Activated T-helper 17 cell treated with anti-CD3 and anti-CD28 coated beads, Interleukin-2, amount 50 U/mL, for 72 hours (primary cell): ENCODE data around the gene TGIF2LX. TPM values are rescaled to one million over a fixed set of nuclear protein-coding genes. Genes with fewer than 3 reads are reported as not detected.
"Not testable (repeated sequence)": the region's sequence is repeated elsewhere in the genome, so short reads cannot be mapped to it uniquely, and the experiment has no call there.

ENCODE experiments used
- ATAC-seq: fragments of 150-1000 bp; cut with Tn5 transposase; replicated peaks from 2 replicates; pipeline ENCODE4 v1.10.0; 2021; ENCODE audit warnings: mild to moderate bottlenecking, moderate library complexity
- H3K27ac Mint-ChIP-seq: one replicate; pipeline ENCODE4 v1.8.0; 2022; ENCODE audit warnings: mixed read lengths
- H3K27me3 Mint-ChIP-seq: one replicate; pipeline ENCODE4 v1.8.0; 2022; ENCODE audit warnings: mixed read lengths
- H3K36me3 Mint-ChIP-seq: one replicate; pipeline ENCODE4 v1.8.0; 2022; ENCODE audit warnings: low read depth, mild to moderate bottlenecking, mixed read lengths
- H3K4me1 Mint-ChIP-seq: one replicate; pipeline ENCODE4 v1.8.0; 2022; ENCODE audit warnings: mixed read lengths
- H3K4me3 Mint-ChIP-seq: one replicate; pipeline ENCODE4 v1.8.0; 2022; ENCODE audit warnings: mild to moderate bottlenecking, mixed read lengths
- H3K9me3 Mint-ChIP-seq: one replicate; pipeline ENCODE4 v1.8.0; 2022; ENCODE audit warnings: mixed read lengths
- total RNA-seq, 2 donors: library from RNA; stranded (reverse); gene quantifications; one replicate each; pipeline ENCODE4 v1.2.3, GENCODE V29; 2022

The TGIF2LX gene
- total RNA-seq = not detected

DNA sequence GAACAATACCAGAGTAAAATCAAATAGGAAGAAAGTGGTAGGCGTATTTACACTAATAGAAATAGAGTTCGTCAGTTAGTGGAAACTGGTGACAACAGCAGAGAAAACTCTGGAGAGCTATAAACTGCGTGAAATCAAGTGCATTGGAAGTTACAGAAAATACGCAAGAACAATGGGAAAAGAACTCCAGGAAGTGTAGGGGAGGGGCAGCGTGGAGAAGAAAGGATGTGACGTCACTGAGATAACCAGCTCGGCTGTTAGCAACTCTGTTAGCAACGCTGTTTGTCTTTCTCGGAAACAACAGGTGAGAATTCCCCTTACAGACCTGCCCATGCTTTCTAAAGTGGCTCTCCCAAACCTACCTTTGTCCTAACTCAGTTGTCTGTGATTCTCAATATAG, at the start of gene TGIF2LX:
TSS of gene TGIF2LX (plus strand) at position 244 of the 400 bp plus-strand sequence. CDS start 178 bp downstream, outside the sequence.
- H3K4me1 Mint-ChIP-seq, H3K27me3 Mint-ChIP-seq, H3K27ac Mint-ChIP-seq, ATAC-seq, H3K4me3 Mint-ChIP-seq, H3K9me3 Mint-ChIP-seq, H3K36me3 Mint-ChIP-seq: not testable (repeated sequence)

DNA sequence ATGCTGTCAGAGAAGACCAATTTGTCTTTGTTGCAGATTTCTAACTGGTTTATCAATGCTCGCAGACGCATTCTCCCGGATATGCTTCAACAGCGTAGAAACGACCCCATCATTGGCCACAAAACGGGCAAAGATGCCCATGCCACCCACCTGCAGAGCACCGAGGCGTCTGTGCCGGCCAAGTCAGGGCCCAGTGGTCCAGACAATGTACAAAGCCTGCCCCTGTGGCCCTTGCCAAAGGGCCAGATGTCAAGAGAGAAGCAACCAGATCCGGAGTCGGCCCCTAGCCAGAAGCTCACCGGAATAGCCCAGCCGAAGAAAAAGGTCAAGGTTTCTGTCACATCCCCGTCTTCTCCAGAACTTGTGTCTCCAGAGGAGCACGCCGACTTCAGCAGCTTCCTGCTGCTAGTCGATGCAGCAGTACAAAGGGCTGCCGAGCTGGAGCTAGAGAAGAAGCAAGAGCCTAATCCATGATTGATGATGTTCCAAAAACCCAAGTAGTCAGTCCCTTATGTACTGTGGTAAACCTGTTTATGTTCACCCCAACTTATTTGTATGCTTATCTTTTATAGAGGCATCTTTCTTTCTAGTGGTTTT, 728 bp downstream of the TGIF2LX start:
- not testable (repeated sequence) for H3K4me1 Mint-ChIP-seq, H3K9me3 Mint-ChIP-seq, H3K4me3 Mint-ChIP-seq, H3K27me3 Mint-ChIP-seq, H3K36me3 Mint-ChIP-seq, ATAC-seq, H3K27ac Mint-ChIP-seq

DNA sequence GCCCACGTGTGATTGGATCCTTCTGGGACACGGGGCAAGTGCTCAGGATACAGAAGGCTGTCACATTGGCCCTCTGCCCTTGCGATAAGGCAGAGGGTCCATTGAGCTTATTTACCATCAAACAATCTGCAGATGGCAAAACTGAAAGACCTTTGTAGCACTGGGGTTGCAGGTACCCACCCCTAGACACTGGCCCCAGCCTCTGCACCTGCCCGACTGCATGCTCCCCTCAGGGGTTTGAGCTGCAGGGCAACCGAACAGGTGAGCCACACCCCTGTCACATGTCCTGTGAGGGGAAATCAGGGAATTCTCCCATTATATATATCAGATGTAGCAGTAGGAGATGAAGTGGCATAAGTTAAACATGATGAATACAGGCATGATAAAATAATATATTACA, 21.4 kb downstream of the TGIF2LX start:
- H3K4me1 Mint-ChIP-seq, H3K36me3 Mint-ChIP-seq, H3K4me3 Mint-ChIP-seq, H3K27ac Mint-ChIP-seq, H3K27me3 Mint-ChIP-seq, H3K9me3 Mint-ChIP-seq, ATAC-seq: not testable (repeated sequence)

DNA sequence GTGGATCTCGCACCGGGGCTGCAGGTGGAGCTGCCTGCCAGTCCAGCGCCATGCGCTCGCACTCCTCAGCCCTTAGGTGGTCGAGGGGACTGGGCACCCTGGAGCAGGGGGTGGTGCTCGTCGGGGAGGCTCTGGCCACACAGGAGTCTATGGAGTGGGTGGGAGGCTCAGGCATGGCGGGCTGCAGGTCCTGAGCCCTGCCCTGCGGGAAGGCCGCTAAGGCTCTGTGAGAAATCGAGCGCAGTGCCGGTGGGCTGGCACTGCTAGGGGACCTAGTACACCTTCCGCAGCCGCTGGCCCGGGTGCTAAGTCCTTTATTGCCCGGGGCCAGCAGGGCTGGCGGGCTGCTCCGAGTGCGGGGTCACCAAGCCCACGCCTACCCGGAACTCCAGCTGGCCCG, 43.9 kb downstream of the TGIF2LX start:
- not testable (repeated sequence) for H3K4me1 Mint-ChIP-seq, H3K27ac Mint-ChIP-seq, ATAC-seq, H3K36me3 Mint-ChIP-seq, H3K4me3 Mint-ChIP-seq, H3K27me3 Mint-ChIP-seq, H3K9me3 Mint-ChIP-seq
